GM12864 (cell line): ENCODE results near the gene DAZAP2.
"Not testable (repeated sequence)": the region's sequence is repeated elsewhere in the genome, so short reads cannot be mapped to it uniquely, and the experiment has no call there.

Experiments used
- DNase-seq: peaks from one replicate; pipeline ENCODE4 v3.0.0-alpha.2; 2011; ENCODE audit warnings: low read depth
- H3K4me3 ChIP-seq: 2 replicates; pipeline ENCODE4 v1.5.1; 2011; ENCODE audit warnings: mild to moderate bottlenecking, low read depth, low read length, control low read depth
- CTCF ChIP-seq: IDR thresholded peaks from 2 replicates; pipeline ENCODE4 v1.5.1; 2011; ENCODE audit warnings: low read depth, mild to moderate bottlenecking, moderate library complexity, low read length, control low read depth, inconsistent platforms; ENCODE audit errors: missing control alignments

Gene DAZAP2

GRCh38 chr12:51264297-51264696 is 25.7 kb downstream of the DAZAP2 start:
- no peak for TF ChIP-seq CTCF
- DNase-seq, result no peak
- H3K4me3 ChIP-seq, result no peak overlapping the region

- no peak for DNase-seq
- H3K4me3 ChIP-seq, result no peak overlapping the region
- no peak for TF ChIP-seq CTCF
Measured at GRCh38 chr12:51265024-51265423, 26.4 kb downstream of the DAZAP2 start.

- TF ChIP-seq CTCF, result peak; percentile 51
- H3K4me3 ChIP-seq, result peak overlapping the region; percentile 70
- DNase-seq, result no peak
Measured at GRCh38 chr12:51269174-51270066, 30.8 kb downstream of the DAZAP2 start.

- peak within 1 kb of the TSS; percentile 70 for H3K4me3 ChIP-seq
- DNase-seq, result no peak
- TF ChIP-seq CTCF, result peak; percentile 2
Measured at GRCh38 chr12:51270067-51270950, 31.7 kb downstream of the DAZAP2 start, which contains the start of gene SMAGP. TSS of gene SMAGP (minus strand) at chr12:51270415. CDS start at chr12:51269278, 1,137 bp downstream.

- TF ChIP-seq CTCF, result no peak
- no peak for DNase-seq
- peak overlapping the region; percentile 70 for H3K4me3 ChIP-seq
Measured at GRCh38 chr12:51270951-51271518, 32.4 kb downstream of the DAZAP2 start.

GRCh38 chr12:51272810-51273209 is 34.2 kb downstream of the DAZAP2 start:
- not testable (repeated sequence) for H3K4me3 ChIP-seq, DNase-seq

GRCh38 chr12:51275088-51275487 is 36.5 kb downstream of the DAZAP2 start:
- TF ChIP-seq CTCF, result no peak
- H3K4me3 ChIP-seq, result no peak overlapping the region
- no peak for DNase-seq
